ENCODE measurements around the gene NME3.
"Not testable (repeated sequence)": the region's sequence is repeated elsewhere in the genome, so short reads cannot be mapped to it uniquely, and the experiment has no call there.

NME3 gene

DNA sequence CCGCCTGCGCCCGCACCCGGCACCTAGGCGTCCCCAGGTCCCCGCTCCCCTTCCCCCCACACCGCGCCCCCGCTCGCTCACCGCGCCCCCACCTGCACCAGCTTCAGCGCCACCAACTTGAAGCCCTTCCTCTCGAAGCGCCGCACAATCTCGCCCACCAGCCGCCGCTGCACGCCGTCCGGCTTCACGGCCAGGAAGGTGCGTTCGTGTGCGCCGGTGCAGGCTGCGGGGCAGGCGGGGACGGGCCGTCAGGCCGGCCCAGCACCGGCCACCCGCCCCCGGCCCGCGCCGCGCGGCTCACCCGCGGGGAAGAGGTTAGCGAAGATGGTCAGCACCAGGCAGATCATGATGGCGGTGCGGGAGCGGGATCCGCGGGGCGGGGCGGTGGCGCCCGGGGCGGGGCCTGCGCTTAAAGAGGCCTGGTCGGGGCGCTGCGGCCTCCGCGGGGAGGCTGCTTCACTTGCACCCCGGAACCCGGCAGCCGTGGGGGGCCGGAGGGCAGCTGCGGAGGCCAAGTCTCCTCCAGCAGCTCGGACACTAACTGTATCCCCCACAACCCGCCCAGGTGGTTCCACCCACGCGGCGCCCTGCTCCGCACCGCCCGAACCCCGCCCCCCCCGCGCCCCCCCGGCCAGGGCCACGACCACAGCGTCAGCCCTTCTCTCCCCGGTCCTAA, at the start of gene NME3:
TSS of gene NME3 (minus strand) at position 356 of the 676 bp plus-strand sequence. CDS start at position 347, 9 bp downstream.
- DNase-seq: peak; percentile 53

DNA sequence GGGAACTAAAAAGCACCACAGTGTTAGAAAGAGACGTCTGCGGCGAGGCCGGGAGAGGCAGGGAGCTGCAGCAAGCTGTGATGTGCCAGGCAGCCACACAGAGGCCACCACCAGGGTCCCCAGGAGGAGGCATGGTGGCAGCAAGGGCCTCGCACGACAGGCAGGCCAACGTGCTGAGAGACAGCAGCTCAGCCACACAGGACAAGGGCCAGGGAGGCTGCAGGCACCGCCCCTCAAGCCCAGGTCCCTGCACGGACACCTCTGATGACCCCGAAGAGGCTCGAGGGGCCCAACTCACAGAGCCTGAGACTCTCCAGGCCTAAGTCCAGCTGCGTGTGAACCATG, 49.6 kb upstream of the NME3 start:
- no peak for DNase-seq

DNA sequence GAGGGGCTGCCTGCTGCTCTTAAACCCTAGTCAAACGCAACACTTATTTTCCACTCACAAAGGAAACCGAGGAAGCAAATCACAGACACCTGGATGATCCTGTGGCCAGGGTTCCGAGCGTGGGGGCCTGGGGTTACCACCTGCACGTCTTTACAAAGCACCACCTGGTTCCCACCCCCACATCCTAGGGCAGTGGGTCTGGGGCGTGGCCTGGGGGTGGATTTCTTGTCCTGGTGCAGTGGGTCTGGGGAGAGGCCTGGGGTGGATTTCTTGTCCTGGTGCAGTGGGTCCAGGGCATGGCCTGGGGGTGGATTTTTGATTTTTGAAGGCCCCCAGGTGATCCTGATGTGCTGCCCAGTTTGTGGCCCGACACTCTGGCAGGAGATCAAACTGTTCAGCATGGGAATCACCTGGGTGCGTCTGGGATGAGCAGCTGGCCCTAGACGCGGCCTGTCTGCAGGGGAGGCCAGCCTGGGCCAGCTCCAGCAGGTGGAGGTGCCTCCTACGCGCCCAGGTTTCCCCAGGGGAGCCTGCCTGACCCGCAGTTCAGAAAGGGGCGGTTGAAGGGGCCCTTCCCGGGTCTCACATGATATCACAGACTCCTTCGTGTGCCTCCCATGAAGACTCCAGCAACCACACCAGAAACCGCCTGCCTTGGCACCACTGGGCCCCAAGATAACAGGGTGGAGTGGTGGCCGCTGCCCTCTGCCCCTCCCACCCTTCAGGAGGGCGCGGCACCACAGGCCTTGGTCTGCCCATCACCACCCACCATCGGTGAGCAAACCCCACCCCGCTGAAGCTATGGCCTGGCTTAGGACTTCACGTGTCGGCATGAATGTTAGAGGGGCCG, 49.0 kb upstream of the NME3 start:
- DNase-seq: no peak

DNA sequence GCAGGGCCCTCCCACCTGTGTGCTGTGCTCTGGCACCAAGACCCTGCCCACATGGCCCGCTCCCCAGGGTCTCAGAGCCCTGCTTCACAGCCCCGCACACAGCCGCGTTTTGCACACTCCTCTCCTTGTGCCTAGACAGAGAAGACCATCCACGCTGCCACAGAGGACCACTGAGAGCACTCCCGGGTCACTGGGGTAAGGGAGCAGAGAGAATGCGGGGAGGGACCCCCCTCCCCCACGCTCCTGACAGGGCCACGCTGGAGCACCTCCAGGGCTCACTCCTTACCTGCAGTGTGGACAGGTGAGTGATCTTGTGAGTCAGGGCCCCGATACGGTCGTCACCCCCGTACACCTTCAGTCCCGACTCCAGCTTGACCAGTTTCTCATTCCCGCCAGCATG, 48.3 kb upstream of the NME3 start:
- DNase-seq: no peak

DNA sequence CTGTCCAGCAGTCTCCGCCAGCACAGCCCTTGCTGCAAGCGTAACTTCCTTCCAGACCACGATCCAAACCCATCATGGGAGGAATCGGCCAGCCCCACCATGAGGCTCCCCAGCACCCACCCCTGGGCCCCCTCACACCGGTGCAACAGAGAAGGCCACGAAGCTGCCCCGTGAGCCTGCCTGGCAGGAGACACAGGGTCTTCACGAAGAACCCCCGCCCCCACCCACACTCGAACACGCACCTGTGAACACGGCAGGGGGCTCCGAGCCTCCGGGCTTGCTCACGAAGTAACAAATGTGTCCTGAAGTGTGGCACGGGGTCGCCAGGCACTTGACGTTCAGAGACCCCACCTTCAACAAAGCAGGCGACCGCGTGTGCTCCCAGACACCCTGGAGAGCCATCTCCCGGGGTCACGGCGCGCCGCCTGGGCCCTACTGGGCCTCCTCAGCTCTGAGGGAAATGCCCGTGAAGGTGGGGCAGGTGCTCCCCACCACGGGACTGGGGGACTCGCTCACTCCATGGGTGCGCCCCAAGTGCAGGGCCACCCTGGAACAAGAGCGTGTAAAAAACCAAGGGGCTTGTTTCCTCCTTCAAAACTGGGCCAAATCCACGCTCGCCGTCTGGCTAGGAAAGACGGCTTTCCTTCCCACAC, 47.7 kb upstream of the NME3 start:
- DNase-seq: no peak

DNA sequence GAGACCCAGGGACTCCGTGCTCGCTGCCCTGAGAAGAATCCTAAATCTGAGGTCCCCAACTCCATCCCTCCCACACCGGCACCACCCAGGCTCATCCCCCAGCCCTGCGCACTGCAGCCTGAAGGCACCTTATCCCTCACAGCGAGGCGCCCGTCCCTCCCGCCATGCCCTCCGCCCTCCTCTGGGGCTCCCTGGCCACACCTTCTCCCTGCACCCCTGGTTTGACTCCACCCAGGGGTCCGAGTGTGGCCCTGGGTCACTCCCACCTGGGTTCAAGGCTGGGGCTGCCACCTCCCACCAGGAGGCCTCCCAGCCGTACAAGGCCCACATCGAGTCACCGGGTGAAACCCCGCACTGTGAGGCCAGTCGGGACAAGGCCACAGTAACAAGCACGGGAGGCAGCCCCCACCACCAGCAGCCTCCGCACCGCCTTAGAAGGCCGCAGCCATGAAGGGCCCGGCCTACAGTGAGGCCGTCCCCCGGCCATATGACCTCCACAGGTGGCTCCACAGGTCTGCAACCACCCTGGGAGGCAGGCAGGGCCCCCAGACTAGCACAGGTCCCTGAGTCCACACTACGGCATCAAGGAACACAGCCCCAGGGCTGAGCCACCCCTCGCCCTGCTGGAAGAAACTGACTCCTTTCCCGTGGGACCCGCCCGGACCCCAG, 47.0 kb upstream of the NME3 start:
- DNase-seq: no peak

DNA sequence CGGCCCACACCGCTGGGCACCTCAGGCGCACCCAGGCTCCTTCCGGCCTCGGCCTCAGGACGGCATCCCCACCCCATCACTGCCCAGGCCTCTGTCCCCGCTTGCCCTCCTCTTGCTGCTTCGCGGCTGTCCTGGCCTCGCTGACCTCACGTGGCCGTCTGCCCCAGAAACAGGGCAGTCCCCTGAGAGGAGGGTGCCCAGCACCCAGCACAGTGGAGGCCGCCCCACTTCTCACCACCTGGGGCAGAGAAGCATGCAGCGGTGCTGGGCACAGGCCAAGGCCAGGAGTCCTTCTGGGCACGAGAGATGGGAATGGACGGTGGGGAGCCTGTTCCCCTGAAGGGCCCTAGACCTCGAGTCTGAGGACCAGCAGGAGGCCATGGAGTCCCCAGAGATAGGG, 46.4 kb upstream of the NME3 start:
- DNase-seq: no peak

DNA sequence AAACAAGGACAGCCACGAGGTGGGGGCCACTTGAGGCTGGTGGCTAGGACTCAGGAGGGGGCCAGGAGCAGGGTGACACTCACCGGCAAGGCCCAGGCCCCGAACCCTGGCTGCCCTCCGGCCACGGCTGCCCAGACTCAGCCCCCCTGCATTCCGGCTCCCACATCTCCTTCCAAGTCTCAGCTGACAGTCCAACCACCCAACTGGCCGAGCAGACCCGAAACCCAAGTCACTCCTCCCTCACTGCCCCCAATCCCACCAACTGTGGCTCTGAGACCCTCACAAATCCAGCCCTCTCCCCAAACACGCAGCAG, 45.9 kb upstream of the NME3 start:
- DNase-seq: no peak

DNA sequence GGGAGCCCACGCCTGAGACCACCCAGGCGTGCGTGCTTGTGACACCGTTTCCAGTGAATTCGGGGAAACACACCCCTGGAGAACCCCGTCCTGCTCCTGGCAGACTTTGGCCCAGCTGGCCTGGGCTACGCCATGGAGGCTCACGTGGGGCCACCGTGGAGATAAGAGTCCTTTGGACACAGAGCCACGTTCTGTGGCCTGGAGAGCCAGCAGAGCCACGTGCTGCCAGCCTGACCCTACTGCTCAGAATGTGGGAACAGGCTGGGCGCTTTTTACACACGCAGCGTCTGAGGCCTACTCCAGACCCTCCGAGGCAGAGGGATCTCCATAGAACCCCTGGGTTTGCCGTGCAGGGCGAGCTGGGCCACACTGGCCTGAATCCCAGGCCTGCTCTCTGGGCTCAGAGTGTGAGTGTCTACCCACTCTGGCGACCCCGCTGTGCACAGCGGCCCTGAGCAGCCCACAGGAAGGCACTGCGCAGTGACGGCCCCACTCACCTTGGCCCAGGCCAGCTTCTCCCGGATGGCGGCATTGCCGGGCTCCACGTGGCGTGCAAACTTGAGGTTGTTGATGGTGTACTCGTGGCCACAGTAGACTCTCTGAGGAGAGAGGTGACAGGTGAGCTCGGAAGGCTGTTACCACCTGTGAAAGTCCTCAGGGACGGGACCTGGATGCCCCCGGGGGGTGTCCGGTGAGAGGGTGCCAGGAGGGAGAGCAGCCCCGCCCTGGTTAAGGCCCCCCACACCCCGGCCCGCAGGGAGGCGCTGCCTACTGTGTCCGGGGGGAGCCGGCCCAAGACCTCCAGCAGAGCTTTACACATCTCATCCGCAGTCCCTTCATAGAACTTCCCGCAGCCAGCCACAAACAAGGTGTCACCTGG, 45.3 kb upstream of the NME3 start:
- DNase-seq: no peak

DNA sequence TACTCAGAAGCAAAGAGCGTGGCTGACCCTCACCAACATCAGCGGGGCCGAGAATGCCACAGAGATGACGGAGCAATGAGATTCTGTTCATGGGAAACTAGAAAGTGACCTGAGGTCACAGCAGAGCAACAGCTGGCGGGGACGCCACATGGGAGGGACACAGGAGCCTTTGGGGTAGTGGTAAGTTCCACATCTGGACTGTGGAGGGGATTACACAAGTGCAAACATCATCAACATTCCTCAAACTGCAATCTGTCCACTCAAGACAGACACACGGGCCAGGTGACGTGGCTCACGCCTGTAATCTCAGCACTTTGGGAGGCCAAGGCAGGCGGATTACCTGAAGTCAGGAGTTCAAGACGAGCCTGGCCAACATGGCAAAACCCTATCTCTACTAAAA, 44.1 kb upstream of the NME3 start:
- DNase-seq: no peak

DNA sequence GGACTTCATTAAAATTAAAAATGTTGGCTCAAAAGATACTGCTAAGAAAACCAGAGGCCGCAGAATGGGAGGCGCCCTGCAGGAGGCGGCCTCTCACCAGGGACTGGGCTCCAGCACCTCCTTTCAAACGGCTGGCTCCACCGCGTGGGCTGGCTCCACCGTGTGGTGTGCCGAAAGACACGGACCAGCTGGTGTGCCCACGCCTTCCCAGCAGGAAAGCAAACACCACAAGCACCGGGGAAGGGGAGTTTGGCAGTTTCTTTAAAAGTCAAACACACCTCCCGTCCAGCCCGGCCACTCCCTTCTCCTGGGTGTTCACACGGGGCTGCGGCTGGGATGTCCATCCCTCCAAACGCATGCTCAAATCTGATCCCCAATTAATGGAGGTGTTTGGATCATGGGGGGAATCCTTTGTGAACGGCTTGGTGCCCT, 41.4 kb upstream of the NME3 start:
- no peak for DNase-seq

DNA sequence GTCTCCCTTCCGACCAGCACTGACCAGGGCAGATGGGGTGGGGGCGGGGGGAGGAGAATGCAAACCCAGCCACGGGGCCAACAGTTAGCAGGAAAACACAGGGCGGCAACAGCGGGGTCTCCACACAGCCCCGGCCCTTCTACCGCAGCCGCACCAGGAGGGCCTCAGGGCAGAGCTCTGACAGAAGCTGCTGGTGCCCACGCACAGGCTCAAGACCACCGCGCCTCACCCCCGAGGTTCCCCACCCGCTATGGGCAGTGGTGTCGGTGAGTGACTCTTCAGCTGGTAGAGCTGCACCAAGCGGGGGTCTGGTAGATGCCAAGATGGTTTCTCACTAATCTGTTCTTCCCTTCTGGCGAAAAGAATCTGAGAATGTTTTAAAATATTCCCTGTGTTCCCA, 39.2 kb upstream of the NME3 start:
- DNase-seq: no peak

DNA sequence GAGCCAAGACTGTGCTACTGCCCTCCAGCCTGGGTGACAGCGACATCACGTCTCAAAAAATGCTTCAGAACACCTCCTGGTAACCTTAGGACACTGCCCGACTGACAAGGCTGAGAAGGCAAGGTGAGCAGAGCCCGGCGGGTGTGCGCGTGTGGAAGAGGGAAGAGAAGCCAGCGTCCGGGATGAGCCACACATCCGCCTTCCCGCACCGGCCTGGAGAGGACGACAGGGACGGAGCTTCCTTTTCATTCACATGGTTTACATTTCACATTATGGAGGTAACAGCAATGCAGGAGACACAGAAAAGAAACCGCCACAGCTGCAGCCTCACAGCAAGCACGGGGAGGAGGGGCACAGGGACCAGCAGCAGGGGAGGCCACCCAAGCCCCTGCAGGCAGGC, 38.8 kb upstream of the NME3 start:
- DNase-seq: no peak

DNA sequence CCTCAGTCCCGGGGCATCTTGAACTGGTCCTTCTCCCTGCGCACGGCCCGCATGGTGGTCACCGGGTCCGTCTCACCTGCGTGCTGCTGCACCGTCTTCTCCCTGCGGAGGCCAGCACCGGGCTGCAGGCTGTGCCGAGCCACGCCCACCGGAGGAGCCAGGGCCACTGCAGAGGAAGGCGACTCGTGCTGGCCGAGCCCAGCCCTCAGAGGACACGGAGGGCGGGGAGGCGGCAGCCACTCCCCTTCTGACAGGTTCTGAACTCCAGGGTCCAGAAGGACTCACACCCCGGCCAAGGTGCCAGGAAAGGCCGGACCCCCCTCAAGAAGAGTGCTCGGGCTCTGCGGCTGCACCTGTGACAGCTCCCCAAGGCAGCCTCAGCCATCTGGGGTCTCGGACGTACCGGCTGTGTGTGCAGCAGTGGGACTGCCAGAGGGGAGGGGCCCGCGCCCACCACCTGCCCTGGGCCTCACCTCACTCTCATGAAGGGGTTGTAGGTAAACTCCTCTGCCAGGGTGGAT, 38.0 kb upstream of the NME3 start:
- DNase-seq: no peak

DNA sequence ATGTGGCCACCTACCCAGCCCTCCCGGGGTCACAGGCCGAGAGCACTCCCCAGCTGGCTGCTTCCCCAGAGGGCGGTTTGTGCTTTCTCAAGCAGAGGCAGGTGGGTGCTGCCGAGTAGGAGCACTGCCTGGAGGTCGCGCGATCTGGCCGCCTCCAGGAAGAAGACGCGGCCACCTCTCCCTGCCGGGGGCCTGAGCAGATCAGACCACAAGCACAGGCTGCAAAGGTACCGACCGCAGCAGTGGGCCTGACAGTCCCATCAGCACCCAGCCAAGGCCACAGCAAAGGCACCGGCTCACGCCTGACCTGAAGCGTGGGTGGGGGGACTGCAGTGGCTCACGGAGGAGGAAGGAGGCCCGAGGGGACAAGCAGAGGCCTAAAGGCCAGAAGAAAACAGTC, 37.3 kb upstream of the NME3 start:
- DNase-seq: no peak

DNA sequence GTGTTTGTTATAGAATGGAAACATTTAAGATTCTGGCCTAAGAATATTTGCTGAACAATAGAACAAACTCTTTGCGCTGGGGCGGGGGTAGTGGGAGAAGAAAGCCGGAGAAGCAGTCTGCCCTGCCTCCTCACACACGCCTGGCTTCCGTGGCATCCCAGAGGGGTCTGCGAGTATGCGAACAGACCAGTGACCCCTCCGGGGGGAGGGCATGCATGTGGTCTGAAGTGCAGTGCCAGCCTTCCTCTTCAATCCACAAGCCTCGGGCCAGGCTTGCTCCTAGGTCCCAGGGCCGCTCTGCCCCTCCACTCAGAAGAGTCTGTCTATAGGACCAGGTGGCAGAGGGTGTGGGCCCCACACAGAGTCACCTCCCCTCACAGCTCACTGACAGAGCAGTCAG, 36.3 kb upstream of the NME3 start:
- no peak for DNase-seq

DNA sequence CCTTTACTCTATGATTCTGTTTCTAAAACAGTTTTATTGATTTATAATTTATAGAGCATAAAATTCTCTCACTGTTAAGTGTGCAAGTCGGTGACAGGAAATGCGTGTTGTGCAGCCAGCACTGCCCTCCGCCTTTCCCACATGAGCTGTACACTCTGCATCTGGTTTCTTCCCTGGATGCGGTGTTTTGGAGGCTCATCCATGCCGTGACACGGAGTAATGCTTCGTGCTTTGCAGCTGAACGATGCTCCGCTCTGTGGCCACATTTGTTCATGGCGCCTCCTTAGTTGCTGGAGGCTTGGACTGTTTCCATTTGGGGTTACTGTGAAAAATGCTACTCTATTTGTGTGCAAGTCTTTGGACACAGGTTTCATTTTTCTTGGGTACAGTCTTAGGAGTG, 29.4 kb upstream of the NME3 start:
- no peak for DNase-seq

DNA sequence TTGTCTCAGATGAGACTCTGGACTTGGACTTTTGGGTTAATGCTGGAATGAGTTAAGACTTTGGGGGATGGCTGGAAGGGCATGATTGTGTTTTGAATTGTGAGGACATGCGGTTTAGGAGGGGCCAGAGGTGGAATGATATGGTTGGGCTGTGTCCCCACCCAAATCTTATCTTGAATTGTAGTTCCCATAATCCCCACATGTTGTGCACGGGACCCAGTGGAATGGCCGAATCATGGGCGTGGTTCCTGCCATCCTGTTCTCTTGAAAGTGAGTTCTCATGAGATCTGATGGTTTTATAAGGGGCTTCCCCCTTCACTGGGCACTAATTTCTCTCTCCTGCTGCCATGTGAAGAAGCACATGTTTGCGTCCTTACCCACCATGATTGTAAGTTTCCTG, 27.9 kb upstream of the NME3 start:
- not testable (repeated sequence) for DNase-seq

DNA sequence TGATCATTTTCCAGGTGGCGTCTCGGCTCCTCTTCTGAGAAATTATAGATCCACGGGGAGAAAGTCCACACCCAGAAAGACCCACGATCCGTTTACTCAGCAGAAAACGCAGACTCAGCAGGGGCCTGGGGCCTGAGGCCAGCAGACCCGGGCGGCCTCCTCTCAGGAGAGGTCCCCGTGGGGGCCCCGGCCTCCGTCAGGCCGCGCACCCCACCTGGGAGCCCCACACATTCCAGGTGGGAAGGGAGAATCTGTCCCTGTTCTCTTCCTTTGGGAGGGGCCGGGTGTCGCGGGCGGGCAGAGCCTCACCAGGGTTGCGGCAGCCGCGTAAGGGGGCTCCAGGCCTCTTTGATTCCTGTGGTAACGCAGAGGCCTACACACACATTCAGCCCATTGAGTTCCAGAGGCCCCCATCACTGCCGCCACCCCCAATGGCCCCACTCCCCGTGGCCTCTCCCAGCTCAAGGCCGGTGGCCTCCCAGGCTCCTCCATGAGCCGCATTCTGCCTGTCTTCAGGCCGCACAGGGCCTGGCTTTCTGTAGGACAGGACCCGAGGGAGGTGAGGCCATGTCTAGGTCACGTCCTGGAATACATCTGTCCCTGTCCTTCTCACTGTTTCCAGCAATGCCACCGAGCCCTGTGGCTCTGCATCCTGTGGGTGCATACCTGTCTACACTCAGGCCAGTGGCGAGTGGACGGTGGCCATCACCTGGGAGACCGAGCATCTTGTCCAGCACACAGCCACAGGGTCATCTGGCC, 23.7 kb upstream of the NME3 start:
- DNase-seq: no peak

DNA sequence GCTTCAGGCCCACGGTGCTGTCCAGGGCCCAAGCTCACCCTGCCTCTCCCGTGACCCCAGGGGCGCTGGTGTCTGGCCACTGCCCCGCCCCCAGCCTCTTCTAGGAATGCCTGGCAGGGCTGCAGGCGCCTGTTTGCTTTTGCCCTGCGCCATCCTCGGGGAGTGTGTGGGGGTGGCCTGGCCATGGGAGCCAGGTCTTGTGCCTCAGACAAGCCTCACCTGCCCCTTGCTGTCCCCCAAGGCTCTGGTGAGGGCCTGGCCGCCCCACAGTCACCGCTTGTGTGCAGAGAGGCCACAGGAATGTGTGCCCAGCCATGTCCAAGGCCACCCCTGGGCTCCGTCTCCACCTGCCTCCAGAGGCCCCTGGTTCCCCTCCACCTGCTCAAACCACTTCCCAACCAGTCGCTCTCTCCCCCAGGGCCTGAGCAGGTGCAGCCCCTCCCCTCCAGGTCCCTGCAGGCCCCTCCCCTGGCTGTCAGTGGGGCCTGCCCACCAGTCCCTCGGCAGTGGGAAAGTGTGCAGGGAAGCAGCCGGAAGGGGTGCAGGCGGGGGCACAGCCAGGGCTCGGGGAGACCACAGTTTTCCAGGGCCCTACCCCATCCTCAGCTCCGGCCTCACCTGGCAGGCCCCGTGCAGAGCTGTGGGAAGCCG, 23.0 kb upstream of the NME3 start:
- no peak for DNase-seq

DNA sequence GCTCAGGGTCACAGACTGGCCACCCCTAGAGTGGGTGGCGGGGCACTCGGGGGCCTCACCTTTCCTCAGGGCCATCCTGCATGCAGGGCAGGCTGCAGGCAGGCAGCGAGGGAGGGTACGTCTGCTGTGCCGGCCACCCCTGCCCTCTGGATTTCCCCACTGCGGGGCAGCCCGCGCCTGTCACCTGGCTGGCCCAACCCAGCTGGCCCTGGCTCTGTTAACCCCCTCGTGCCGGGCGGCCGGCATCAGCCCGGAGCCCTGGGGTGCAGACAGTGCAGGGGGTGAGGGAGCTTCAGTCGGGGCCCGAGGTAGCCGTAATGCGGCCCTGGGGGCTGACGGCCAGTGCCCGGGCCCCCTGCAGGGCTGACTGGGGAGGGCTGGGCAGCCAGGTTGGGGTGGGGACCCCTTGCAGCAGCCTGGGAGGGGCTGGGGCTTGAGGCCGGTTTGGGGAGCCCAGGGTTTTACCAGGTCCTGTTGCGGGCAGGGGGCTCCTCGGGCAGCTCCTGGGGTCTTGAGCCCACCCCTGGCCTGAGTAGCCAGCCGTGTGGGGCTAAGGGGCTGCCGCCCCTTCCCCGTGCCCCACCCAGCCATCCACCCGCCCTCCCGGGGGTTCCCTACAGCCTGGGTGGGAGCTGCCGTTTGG, 22.4 kb upstream of the NME3 start, which contains the start of gene IGFALS:
TSS of gene IGFALS (minus strand) at position 128 of the 643 bp plus-strand sequence. CDS start at position 75, 53 bp downstream.
- no peak for DNase-seq
